NB4 (cell line): ENCODE results near the gene SPATA31D1.

Experiments used
- CTCF ChIP-seq: IDR thresholded peaks from one replicate; pipeline ENCODE4 v1.5.1; 2012; ENCODE audit warnings: low read depth, low read length
- MAX ChIP-seq: IDR thresholded peaks from 2 replicates; pipeline ENCODE4 v1.6.1; 2011; ENCODE audit warnings: low read depth, low read length
- POLR2A ChIP-seq: IDR thresholded peaks from 2 replicates; pipeline ENCODE4 v1.6.1; 2011; ENCODE audit warnings: mild to moderate bottlenecking; ENCODE audit not compliant: insufficient read length; ENCODE audit errors: extremely low read depth

- no peak for TF ChIP-seq CTCF
- TF ChIP-seq MAX, result no peak
- TF ChIP-seq POLR2A, result no peak
Measured at GRCh38 chr9:81999806-82000205, 11.2 kb downstream of the SPATA31D1 start.
